OCI-LY3 (cell line): ENCODE data around the gene ETHE1.
"Not testable (repeated sequence)": the region's sequence is repeated elsewhere in the genome, so short reads cannot be mapped to it uniquely, and the experiment has no call there.

Experiments
- H2AFZ ChIP-seq: fragments of 200-600, 300-600 bp; shearing (Covaris generic); 2 replicates; pipeline ENCODE4 v1.6.0; 2014; ENCODE audit warnings: antibody characterized with exemption, low read depth, low read length
- H3K27ac ChIP-seq: fragments of 200-600, 300-600 bp; sonication (generic); 2 replicates; pipeline ENCODE4 v1.5.1; 2014; ENCODE audit warnings: mild to moderate bottlenecking, low read length, moderate library complexity, mixed read lengths
- H3K27me3 ChIP-seq: fragments of 200-600, 300-600 bp; sonication (generic); 2 replicates; pipeline ENCODE4 v1.6.1; 2014; ENCODE audit warnings: low read depth, low read length, mixed read lengths
- H3K36me3 ChIP-seq: fragments of 200-600, 300-600 bp; sonication (generic); replicated peaks from 2 replicates; pipeline ENCODE3; 2014; ENCODE audit warnings: low read depth, low read length, mixed read lengths
- H3K4me1 ChIP-seq: fragments of 300-600, 200-600 bp; sonication (generic); 2 replicates; pipeline ENCODE4 v1.6.1; 2014; ENCODE audit warnings: low read length, mixed read lengths
- H3K4me2 ChIP-seq: fragments of 200-600, 300-600 bp; sonication (generic); 2 replicates; pipeline ENCODE4 v1.6.1; 2014; ENCODE audit warnings: low read length, mixed read lengths
- H3K4me3 ChIP-seq: fragments of 300-600, 200-600 bp; sonication (generic); 2 replicates; pipeline ENCODE4 v1.5.1; 2014; ENCODE audit warnings: antibody characterized with exemption, mild to moderate bottlenecking, low read length, moderate library complexity
- H3K79me2 ChIP-seq: fragments of 300-600, 200-600 bp; shearing (Covaris generic); 2 replicates; pipeline ENCODE4 v1.6.1; 2014; ENCODE audit warnings: mild to moderate bottlenecking, low read length, mixed read lengths
- H3K9ac ChIP-seq: fragments of 300-600, 200-600 bp; shearing (Covaris generic); 2 replicates; pipeline ENCODE4 v1.6.0; 2014; ENCODE audit warnings: mild to moderate bottlenecking, low read length, moderate library complexity
- H3K9me3 ChIP-seq: fragments of 200-600, 300-600 bp; shearing (Covaris generic); 2 replicates; pipeline ENCODE4 v1.6.1; 2014; ENCODE audit warnings: low read length, mixed read lengths; ENCODE audit not compliant: insufficient read depth
- H4K20me1 ChIP-seq: fragments of 200-600, 300-600 bp; sonication (generic); 2 replicates; pipeline ENCODE4 v1.6.1; 2016; ENCODE audit warnings: low read length, mixed read lengths; ENCODE audit not compliant: insufficient read depth
- CTCF ChIP-seq: fragments of 200-600, 300-600 bp; sonication (generic); IDR thresholded peaks from 2 replicates; pipeline ENCODE4 v1.5.1; 2014; ENCODE audit warnings: antibody characterized with exemption, low read length, low read depth
- EZH2phosphoT487 ChIP-seq: fragments of 200-600 bp; shearing (Covaris generic); IDR thresholded peaks from 2 replicates; pipeline ENCODE4 v1.6.1; 2018; ENCODE audit warnings: antibody characterized with exemption, mixed run types, low read depth

The ETHE1 gene

GRCh38 chr19:43519436-43520088 lies 7.4 kb downstream of the ETHE1 start:
- Histone ChIP-seq H3K79me2 (no peaks in the 10 kb centered on the region), H3K4me3 (no peak overlapping the region), H3K4me2 (no peak overlapping the region), H4K20me1 (no peaks in the 10 kb centered on the region), H3K9me3 (no peaks in the 10 kb centered on the region), H3K27me3 (no peaks in the 10 kb centered on the region), H3K36me3 (no peaks in the 10 kb centered on the region), H2AFZ (no peak overlapping the region), H3K9ac (no peak overlapping the region), H3K4me1 (peaks cover 12% of the 10 kb centered on the region; the same call in 1 of the 2 replicates), H3K27ac (no peak overlapping the region)
- TF ChIP-seq EZH2phosphoT487: no peak
- TF ChIP-seq CTCF: peak; percentile 98

- Histone ChIP-seq H3K4me2 (peak overlapping the region; percentile 4; the same call in 1 of the 2 replicates), H2AFZ (no peak overlapping the region), H3K36me3 (no peaks in the 10 kb centered on the region), H3K9ac (no peak overlapping the region), H4K20me1 (no peaks in the 10 kb centered on the region), H3K9me3 (no peaks in the 10 kb centered on the region), H3K4me1 (peaks cover 12% of the 10 kb centered on the region; the same call in 1 of the 2 replicates), H3K4me3 (no peak overlapping the region), H3K79me2 (no peaks in the 10 kb centered on the region), H3K27me3 (no peaks in the 10 kb centered on the region), H3K27ac (no peak overlapping the region)
- no peak for TF ChIP-seq EZH2phosphoT487
- no peak for TF ChIP-seq CTCF
Observed at GRCh38 chr19:43518051-43518450, 8.9 kb downstream of the ETHE1 start.

- not testable (repeated sequence) for H3K36me3 ChIP-seq
Observed at GRCh38 chr19:43512399-43512798, 14.6 kb downstream of the ETHE1 start.

GRCh38 chr19:43511324-43511723 lies 15.7 kb downstream of the ETHE1 start:
- H3K4me2 ChIP-seq: no peak overlapping the region
- no peak overlapping the region for H3K27ac ChIP-seq
- no peaks in the 10 kb centered on the region for H3K36me3 ChIP-seq
- no peaks in the 10 kb centered on the region for H3K4me1 ChIP-seq
- TF ChIP-seq CTCF (no peak), EZH2phosphoT487 (no peak)
- no peaks in the 10 kb centered on the region for H3K9me3 ChIP-seq
- H3K9ac ChIP-seq: no peak overlapping the region
- no peaks in the 10 kb centered on the region for H3K27me3 ChIP-seq
- no peaks in the 10 kb centered on the region for H4K20me1 ChIP-seq
- H3K79me2 ChIP-seq: no peaks in the 10 kb centered on the region
- H2AFZ ChIP-seq: no peak overlapping the region
- H3K4me3 ChIP-seq: no peak overlapping the region

More at GRCh38 chr19:43512399-43512798, 14.6 kb downstream of the ETHE1 start:
- H4K20me1 ChIP-seq, H3K27me3 ChIP-seq, H3K4me3 ChIP-seq, H3K9me3 ChIP-seq, H3K27ac ChIP-seq, H3K4me1 ChIP-seq, H2AFZ ChIP-seq, H3K4me2 ChIP-seq, H3K9ac ChIP-seq, H3K79me2 ChIP-seq: not testable (repeated sequence)
